HG03342 (cell line): ENCODE results near the gene ARL3.

Experiments
- ATAC-seq: cut with Tn5 transposase; IDR thresholded peaks from one replicate; pipeline ENCODE4 v1.9.1; 2021; ENCODE audit warnings: mild to moderate bottlenecking, moderate library complexity; ENCODE audit not compliant: unreplicated experiment

The ARL3 gene

DNA sequence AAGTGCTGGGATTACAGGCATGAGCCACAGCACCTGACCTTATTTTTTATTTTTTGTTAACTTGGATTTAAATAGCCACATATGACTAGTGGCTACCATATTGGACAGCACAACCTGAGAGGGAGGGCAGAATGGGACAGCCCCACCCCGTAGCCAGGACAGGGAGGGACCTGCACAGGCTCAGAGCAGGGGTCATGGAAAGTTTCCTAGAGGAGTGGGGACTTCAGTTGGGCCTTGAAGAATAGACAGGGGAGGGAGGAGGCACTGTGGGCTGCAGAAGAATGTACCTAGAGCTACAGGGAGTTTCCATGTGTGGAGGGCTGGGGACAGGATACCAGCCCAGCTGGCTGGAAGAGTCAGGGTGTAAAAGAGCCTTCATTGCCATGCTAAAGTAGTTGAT, 61.1 kb downstream of the ARL3 start:
- ATAC-seq = no peak

DNA sequence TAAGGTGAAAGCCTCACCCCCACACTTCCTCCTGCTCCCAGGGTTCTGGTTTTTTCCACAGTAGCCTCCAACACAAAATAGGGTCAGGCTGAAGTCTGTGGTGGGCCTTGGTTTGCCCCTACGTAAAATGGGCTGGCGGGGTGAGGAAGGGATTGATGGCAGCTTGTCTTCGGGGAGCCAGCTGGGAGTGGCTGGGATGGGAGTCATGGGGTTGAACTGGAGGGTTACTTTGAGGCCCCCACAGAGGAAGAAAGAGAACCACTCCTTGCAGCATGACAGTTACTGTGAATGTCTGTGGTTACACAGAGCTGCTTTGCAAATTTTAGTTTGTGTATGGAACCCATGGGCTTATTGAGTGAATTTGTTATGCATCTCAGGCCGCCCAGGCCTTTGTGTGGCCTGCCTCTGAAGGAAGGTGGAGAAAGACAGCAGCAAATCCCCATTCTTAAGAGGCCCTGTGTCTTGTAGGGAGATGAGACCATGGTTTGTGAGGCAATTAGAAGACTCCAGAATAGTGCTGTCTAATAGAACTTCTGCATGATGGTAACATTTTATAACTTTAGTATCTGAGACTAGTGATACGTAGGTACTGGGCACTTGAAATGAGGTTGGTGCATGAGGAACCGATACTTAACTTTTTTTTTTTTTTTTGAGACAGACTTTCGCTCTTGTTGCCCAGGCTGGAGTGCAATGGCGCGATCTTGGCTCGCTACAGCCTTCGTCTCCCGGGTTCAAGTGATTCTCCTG, 61.9 kb downstream of the ARL3 start:
- ATAC-seq = peak; percentile 38

DNA sequence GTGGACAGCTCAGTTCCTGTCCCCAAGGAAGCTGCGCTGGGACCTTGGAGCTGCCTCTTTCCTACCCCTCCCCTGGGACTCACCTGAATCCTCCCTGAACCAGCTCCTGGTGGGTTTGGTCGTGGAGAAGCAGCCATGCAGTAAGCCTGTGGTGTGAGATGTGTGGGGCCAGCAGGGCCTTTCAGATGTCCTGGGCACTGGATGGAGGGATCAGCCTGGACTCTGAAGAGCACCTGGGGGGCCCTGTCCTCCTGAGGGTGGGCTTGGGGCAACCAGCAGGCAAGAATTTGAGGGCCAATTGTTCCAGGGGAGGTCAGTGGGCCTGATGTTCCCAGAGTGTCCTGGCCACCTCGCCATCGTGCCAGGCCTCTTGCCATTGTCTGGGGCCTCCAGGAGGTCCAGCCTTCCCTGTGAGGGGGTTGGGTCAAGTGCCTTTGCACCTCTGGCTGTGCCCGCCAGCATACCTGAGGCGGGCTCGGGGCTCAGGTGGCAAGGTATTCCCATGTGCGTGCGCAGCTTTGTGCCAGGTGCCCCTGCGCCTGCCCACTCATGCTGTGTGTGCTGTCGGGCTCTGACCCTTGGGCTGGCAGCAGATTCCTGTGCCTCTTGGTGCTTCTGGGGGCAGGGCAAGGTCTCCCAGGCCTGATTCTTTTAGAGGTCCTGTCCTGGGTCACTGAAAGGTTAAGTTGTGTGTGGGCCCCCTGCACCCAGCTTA, 62.6 kb downstream of the ARL3 start:
- no peak for ATAC-seq

DNA sequence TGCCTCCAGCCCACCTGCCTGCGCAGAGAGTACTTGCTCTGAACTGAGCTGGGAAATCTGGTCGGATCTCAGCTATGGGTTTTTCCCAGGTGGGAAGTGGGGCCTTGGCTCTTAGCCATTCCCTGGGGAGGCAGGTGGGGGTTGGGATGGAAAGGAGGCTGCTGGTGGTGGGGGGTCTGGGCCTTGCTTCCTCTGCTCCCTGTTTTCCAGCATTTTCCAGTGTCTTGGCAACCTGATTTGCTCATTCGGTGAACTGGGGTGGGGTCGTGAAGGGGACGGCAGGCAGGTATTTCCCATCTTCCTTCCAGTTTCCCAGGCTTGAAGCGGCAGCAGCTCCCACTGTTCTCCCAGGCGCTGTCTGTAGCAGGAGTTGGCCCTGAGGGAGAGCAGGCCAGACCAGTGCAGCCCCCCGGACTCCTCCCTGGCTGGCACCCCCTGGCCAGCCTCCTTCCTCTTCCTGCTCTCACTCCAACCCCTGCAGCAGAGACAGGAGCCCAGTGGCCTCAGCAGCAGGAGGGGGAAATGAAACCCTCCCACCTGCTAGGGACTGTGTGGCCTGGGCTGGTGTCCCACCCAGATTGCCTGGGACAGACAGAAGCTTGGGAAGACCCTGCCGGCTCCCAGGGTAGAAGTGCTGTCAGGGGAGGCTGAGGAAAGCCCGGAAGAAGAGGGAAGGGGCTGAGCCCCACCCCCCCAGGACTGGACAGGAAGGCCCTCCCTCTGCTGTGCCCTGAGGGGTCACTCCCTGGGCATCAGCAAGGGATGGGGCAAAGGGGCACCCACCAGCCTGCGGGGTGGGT, 63.3 kb downstream of the ARL3 start:
- ATAC-seq = no peak

DNA sequence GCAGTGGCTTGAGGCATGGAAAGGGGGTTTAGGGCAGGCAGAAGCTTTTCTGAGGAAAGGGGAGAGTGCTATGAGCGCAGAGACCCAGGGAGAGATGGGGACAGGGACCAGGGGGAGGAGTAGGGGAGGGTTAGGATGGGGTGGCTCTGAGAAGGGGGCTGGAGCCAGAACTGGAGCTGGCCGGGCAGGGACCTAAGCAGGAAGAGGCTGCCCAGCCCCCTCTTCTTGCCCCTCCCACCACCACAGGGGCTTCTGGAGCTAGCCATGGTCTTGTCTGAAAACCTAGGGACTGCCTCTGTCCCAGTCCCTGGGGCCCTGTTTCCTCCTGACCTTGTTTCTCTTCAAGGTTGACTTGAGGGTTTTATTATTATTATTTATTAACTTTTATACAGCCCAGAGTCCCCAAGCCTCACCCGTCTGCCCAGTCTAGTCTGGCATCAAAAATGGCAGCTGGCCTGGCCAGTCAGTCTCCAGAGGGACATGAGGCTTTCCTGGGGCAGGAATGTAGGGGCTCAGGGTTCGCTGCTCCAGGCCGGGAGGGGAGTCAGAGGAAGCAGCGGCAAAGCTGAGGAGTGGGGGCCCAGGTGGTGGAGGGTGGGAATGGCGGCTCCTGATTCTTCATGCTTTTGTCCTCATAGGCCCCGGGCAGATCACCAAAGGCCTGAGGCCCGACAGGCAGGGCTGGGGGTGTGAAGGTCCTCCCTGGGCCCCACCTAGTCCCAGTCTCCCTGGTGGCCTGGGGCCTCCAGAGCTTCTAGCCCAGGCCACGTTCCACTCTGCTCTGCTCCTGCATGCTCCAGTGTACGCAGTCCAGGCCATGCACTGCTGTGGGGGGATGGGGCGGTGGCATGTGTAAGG, 64.2 kb downstream of the ARL3 start:
- ATAC-seq = no peak

DNA sequence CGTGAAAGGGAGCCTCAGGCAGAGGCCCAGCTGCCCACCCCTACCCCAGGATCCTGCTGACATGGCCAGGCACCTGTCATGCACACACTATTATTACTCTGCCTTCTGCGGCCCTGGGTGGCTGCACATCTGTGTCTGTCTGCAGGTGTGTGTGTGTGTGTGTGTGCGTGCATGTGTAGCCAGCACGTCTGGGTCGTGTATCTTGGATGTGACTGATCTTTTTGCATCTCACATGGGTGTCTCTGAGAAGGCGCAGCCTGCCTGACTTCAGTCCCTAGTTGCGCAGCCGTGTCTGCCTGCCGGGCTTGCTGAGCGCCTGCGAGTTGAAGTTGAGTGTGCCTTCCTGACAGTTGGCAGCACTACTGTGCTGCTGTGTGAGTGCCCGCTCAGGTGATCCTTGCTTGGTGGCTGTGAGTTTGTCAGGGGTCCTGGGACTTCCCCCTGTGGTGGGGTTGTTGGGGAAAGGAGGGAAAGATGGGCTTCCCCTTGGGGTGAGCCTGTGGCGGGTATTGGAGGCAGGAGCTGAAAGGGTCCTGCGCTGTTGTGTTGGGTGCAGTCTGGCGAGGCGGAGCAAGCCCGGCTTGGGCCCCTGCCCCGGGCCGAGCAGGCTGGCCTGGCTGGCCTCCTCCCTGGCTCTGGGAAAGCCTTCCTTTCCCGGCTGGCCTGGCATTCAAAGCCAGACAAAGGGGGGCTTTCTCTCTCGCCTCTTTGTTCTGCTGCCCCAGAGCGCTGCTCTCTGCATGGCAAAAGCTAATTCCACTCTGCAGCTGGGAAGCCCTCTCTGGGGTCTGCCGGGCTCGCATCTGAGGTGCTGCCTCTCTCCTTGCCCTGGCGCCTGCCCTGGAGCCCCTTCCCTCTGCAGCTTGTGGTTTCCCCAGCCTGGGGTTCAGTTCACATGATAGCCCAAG, 65.1 kb downstream of the ARL3 start:
- no peak for ATAC-seq

DNA sequence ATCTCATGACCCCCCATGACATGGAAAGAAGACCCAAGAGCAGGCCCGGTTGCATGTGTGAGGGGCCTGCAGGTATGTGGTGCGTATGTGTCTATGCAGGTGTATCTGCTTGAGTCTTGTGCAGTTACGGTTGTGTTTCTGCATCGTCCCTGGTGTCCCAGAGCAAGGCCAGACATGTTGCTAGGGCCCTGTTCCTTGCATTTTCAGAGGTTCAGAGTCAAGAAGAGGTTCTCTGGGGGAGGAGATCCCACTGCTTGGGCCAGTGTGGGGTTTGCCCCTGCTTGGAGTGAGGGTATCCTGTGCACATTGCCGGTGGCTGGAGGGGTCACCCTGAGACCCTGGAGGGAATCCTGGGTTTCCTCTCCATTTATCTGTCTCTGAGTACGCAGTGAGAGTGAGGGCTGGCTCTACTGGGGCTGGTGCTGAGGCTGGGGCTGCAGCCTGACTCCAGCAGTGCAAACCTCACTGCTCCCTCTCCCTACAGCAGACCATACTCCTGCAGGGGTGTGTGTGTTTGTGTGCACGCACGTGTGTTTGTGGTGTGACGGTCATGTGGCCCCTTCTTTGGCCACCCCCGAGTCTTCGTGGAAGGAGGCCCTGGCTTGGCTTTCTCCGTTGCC, 65.8 kb downstream of the ARL3 start:
- no peak for ATAC-seq

DNA sequence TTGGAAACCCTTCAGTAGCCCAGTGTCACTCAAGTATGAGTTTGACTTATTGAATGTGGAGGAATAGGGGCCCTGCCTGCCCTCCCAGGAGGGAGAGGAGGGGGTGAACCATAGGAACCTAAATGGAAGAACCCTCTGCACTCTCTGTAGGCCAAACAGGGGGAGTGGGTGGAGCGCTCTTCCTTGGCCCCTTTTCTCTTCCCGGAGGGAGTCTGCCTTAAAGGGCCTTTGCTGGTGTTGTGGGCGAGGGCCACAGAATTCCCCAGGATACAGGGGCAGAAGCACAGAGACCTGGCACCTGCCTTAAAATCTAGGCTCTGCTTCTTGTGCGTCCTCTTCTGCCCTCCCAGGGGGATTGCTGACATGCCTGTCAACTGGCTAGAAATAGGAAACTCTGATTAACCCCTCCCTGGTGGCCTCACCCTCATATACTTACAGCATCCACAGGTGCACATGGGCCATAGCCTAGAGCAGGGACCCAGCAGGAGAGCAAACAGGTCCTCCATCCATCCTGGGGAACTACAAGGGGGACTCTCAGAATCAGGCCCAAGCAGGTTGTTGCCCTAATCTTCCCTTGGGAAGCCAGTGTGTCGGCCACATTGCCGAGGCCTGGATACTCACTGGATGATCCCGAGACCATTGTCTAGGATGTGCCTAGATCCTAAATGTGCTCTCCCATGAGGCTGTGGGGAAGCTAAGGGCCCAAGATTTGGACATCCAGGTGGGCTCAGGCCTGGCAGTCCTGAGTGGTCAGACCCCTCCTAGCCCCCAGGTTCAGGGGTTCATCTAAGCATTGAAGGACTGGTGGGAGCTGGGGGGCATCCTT, 66.5 kb downstream of the ARL3 start:
- no peak for ATAC-seq

DNA sequence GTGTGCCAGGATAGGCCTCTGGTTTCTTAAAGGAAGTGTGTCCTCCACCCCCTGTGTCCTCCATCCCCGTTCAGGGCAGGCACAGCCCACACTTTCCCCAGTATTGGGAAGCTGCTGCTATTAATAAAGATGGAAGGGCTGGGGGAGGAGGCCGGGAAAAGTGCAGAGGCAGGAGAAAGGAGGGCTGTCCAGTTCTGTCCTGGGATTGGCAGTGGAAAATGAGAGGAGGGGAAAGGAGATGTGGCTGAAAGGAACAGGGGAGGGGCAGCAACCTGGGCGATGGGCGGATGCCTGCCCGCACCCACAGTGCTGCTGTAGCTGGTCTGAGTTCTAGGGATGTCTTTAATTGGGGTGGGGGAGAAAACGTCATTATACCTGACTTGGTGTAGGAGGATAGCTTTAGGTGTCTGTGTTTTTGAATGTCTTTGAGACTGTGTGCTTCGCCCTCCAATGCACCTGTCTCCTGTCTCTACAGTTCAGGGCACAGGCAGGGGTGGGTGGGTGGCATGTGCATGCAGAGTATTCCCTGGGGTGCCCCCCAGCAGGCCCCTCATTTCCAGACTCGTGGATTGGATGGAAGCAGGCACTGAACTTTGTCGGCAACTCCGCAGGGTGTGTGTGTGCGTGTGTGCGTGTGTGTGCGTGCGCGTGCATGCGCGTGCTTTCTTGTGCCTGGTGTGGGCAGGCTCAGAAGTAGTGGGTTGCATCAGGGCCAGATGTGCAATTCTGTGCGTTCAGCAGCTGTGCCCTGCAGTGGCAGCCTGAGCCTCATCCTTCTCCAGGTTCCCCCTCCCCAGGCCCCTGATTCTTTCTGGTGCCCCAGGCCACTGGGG, 67.4 kb downstream of the ARL3 start:
- no peak for ATAC-seq

DNA sequence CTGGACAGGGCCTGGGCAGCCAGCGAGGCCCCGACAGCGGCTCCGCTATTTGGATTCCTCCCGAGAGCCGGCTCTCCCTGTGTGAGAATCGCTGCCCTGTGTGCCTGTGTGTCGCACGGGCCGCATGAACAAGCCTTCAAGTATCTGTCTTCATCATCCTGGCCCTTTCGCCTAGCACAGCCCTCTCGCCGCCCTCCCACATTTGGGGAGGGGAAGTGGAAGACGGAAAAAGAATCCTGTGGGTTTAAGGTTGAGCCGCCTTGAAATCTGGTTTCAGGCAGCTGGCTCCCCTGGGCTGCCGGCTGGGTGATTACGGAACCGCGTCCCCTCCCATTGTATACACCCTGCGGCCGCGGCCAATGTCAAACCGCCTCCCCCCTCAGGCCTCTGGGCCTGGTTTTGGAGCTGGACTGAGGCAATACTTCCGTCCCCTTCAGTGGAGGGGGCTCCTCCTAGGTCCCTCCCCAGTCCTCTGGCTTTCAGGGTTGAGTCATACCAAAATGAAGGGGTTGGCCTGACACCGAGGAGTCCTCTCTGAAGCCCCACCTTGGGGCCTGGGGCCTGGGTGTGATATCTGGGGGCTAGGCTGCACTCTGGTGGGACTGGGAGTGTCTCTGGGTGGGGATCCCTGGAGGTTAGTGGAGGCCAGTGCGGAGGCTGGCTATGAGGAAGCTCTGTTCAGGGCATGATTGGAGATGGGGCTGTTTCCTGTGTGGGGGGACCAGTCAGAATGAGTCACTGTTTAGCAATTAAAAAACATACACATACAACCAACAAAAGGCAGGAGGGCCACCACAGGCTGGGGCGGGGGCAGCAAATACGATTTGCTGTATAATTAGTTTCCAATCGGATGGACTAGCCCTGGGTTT, 68.2 kb downstream of the ARL3 start:
- ATAC-seq = peak; percentile 34

DNA sequence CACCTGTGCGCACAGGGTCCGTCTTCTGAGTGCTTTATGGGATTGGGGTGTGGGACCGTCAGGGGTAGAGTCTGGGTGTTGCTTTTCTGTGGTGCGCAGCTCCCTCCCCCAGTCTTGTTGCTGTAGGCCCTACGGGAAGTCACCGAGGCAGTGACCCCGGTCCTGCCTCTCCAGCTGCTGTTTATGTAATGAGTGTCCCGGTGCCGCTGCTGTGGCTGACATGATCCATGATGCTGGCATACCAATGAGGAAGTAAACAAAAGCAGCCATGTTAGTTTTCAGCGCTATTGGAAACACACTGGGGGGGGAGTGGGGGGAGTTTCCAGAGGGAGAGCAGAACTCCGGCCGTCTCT, 68.8 kb downstream of the ARL3 start:
- ATAC-seq = no peak

DNA sequence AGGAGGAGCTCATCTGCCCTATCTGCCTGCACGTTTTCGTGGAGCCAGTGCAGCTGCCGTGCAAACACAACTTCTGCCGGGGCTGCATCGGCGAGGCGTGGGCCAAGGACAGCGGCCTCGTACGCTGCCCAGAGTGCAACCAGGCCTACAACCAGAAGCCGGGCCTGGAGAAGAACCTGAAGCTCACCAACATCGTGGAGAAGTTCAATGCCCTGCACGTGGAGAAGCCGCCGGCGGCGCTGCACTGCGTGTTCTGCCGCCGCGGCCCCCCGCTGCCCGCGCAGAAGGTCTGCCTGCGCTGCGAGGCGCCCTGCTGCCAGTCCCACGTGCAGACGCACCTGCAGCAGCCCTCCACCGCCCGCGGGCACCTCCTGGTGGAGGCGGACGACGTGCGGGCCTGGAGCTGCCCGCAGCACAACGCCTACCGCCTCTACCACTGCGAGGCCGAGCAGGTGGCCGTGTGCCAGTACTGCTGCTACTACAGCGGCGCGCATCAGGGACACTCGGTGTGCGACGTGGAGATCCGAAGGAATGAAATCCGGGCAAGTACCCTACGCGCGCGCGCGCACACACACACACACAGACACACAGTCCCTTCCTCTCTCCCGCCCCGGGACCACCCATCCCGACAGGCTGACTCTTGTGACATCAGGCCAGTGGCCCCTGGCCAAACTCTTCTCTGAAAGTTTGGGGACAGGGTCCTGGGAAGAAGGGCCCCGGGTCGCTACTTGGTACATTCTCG, 69.4 kb downstream of the ARL3 start:
- ATAC-seq = peak; percentile 13

DNA sequence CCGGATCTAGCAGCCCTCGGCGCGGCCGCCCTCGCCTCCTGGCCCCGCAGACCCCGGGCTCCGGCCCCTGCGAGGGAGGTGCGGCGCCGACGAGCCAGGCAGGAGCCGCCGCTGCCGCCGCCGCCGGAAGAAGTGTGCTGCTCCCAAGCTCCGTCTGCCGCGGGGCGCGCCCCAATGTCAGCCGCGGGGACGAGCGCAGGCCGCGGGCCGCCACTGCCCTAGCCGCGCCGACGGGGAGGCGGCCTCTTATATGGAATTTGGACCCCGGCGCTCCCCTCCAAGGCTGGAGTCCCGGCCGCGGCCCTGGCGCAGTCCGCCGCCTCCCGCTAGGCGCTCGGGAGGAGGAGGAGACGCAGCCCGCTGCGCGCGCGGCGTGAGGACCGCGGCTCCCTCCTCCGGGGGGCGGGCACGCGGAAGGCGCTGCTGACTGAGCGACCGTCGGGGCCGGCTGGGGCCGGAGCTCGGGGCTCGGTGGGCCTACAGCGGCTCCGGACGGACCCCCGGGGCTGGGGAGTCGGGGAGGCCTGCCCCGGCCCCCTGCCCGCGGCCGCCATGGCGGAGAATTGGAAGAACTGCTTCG, 70.0 kb downstream of the ARL3 start, which contains the start of gene TRIM8:
TSS of gene TRIM8 (plus strand) at position 414 of the 580 bp plus-strand sequence. CDS start at position 553, 139 bp downstream.
- no peak for ATAC-seq

DNA sequence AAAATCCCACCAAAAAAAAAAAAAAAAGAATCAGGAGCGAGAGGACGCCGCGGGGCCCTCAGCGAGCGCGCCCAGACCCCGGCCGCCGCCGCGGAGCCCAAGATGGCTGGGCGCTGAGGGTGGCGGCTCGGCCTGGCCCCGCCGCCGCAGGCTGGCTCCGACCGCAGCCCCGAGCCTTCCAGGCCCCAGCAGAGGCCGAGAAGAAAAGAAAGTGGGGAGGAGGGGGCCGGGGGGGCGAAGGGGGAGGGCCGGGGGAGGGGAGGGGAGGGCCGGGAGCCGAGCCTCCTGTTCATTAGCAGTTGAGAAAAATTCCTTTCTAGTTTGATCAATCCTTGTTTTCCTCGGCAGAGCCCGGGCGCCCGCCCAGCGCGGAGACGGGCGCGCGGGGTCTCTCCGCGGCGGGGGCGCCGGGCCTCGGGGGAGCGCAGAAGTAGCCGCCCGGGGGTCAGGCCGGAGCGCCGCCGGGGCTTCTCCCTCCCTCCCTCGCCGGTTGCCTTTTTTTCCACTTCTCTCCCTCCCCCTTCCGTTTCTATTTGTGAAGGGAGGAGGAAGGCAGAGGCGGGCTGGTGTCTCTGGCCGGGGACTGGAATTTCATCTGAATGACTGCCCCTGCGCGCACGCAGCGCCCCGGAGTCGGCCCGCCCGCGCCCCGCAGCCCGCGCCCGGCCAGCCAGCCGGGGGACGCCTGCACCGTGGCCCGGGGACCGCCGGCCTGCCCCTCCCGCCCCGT, 70.7 kb downstream of the ARL3 start:
- ATAC-seq = no peak
